Liver (tissue), 3 donors: ENCODE measurements around the gene SPATS2L.

Source experiments
- ATF3 ChIP-seq: IDR thresholded peaks from 2 replicates; pipeline ENCODE4 v1.6.1; 2016; ENCODE audit warnings: antibody characterized with exemption
- CTCF ChIP-seq: fragments of 150-350 bp; IDR thresholded peaks from 2 replicates; pipeline ENCODE4 v1.5.1; 2017; ENCODE audit warnings: improper control_type of control experiment, low read depth, low read length; ENCODE audit not compliant: missing input control
- FOXA1 ChIP-seq: IDR thresholded peaks from 2 replicates; pipeline ENCODE4 v1.6.1; 2016; ENCODE audit warnings: antibody characterized with exemption
- FOXA2 ChIP-seq: IDR thresholded peaks from 2 replicates; pipeline ENCODE4 v1.6.1; 2016; ENCODE audit warnings: antibody characterized with exemption
- JUND ChIP-seq, 2 donors: IDR thresholded peaks; 2 replicates each; pipeline ENCODE4 v1.6.1; 2016; ENCODE audit warnings: antibody characterized with exemption in 2 of 2
- MAX ChIP-seq: IDR thresholded peaks from 2 replicates; pipeline ENCODE4 v1.6.1; 2016; ENCODE audit warnings: antibody characterized with exemption
- NR2F2 ChIP-seq: IDR thresholded peaks from 2 replicates; pipeline ENCODE4 v1.6.1; 2016; ENCODE audit warnings: antibody characterized with exemption
- RAD21 ChIP-seq, 2 donors: IDR thresholded peaks; 2 replicates each; pipeline ENCODE4 v1.6.1; 2016; ENCODE audit warnings: antibody characterized with exemption in 2 of 2, mild to moderate bottlenecking in 2 of 2
- REST ChIP-seq: IDR thresholded peaks from 2 replicates; pipeline ENCODE4 v1.6.1; 2016; ENCODE audit warnings: antibody characterized with exemption, mild to moderate bottlenecking
- RXRA ChIP-seq, 2 donors: IDR thresholded peaks; 2 replicates each; pipeline ENCODE4 v1.6.1; 2017 to 2018; ENCODE audit warnings: antibody characterized with exemption in 2 of 2, mild to moderate bottlenecking in 1 of 2
- SP1 ChIP-seq: IDR thresholded peaks from 2 replicates; pipeline ENCODE4 v1.6.1; 2018; ENCODE audit warnings: antibody characterized with exemption, mild to moderate bottlenecking
- TAF1 ChIP-seq: conservative IDR thresholded peaks from 2 replicates; pipeline ENCODE4 v1.6.1; 2016; ENCODE audit warnings: antibody characterized with exemption, mild to moderate bottlenecking
- YY1 ChIP-seq: IDR thresholded peaks from 2 replicates; pipeline ENCODE4 v1.6.1; 2016; ENCODE audit warnings: antibody characterized with exemption, mild to moderate bottlenecking
- ZBTB33 ChIP-seq: IDR thresholded peaks from 2 replicates; pipeline ENCODE4 v1.6.1; 2016; ENCODE audit warnings: antibody characterized with exemption
- donor health status: healthy.
- donor health status: healthy.

GRCh38 chr2:200360364-200360763 is 53.9 kb downstream of the SPATS2L start:
- no peak for TF ChIP-seq CTCF
- TF ChIP-seq FOXA1, result no peak
- TF ChIP-seq YY1, result no peak
- no peak for TF ChIP-seq ZBTB33
- TF ChIP-seq REST, result no peak
- TF ChIP-seq RAD21 (IDR thresholded peaks at IDR 0.05), result no peak
- TF ChIP-seq MAX, result no peak
- no peak for TF ChIP-seq SP1
- no peak for TF ChIP-seq JUND (IDR thresholded peaks at IDR 0.05)
- TF ChIP-seq RXRA (IDR thresholded peaks at IDR 0.05), result no peak
- no peak for TF ChIP-seq NR2F2
- no peak for TF ChIP-seq TAF1
- no peak for TF ChIP-seq ATF3
- TF ChIP-seq FOXA2, result no peak
